Lower leg skin (tissue), 3 donors: ENCODE data around the gene CLASRP.

ENCODE experiments used
- POLR2A ChIP-seq, 2 donors: fragments of 450-650 bp; IDR thresholded peaks; one replicate each; pipeline ENCODE4 v1.6.1; 2016 to 2017; ENCODE audit warnings: antibody characterized with exemption in 2 of 2, mild to moderate bottlenecking in 1 of 2, moderate library complexity in 1 of 2
- TF ChIP-seq, protein P1 (sequence below), 3 donors: fragments of 450-650 bp; IDR thresholded peaks; one replicate each; pipeline ENCODE4 v1.5.1; 2016; ENCODE audit warnings: antibody characterized with exemption in 3 of 3, mild to moderate bottlenecking in 3 of 3, moderate library complexity in 2 of 3

DNA sequence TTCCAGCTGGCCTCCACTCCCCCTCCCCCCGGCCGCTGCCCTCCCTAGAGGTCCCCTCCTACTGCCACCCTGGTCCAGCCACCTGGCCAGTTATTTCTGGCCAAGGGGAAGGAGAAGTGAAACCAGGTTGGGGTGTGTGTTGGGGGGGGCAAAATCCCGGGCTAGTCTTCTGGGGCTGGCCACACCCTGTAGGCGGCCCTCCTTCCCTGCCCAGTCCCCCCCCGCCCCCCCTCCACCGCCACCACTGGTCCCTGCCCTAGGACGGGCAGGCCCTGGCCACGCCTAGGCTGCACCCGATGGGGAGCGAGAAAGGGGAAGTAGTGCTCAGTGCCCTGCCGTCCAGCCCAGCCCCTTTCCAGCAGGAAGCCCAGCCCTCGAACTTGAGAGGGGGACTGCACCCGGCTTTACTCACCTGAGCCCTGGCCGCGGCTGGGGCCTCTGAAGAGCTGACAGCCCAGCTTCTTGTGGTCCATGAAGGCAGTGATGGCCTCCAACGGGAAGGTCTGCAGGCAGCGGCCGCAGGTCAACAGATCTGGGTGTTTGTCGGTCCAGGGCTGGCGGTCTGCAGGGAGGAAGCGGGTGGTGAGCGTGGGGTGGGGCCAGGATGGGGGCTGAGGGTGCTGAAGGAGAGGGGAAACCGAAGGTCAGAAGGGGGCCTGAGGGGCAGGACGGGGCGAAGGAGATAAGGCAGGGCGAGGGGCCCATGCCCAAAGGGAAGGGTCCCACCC is 36.6 kb downstream of the CLASRP start:
- TF ChIP-seq, protein P1, sequence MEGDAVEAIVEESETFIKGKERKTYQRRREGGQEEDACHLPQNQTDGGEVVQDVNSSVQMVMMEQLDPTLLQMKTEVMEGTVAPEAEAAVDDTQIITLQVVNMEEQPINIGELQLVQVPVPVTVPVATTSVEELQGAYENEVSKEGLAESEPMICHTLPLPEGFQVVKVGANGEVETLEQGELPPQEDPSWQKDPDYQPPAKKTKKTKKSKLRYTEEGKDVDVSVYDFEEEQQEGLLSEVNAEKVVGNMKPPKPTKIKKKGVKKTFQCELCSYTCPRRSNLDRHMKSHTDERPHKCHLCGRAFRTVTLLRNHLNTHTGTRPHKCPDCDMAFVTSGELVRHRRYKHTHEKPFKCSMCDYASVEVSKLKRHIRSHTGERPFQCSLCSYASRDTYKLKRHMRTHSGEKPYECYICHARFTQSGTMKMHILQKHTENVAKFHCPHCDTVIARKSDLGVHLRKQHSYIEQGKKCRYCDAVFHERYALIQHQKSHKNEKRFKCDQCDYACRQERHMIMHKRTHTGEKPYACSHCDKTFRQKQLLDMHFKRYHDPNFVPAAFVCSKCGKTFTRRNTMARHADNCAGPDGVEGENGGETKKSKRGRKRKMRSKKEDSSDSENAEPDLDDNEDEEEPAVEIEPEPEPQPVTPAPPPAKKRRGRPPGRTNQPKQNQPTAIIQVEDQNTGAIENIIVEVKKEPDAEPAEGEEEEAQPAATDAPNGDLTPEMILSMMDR (IDR thresholded peaks at IDR 0.05): no peak
- no peak for TF ChIP-seq POLR2A (IDR thresholded peaks at IDR 0.05)
